HG03571 (cell line): ENCODE measurements around the gene ACTN2.

Experiments used
- ATAC-seq: cut with Tn5 transposase; IDR thresholded peaks from one replicate; pipeline ENCODE4 v1.9.1; 2021; ENCODE audit not compliant: unreplicated experiment

Gene ACTN2

GRCh38 chr1:236734141-236734765, 48.0 kb downstream of the ACTN2 start:
- no peak for ATAC-seq

- no peak for ATAC-seq
Observed at GRCh38 chr1:236736761-236737160, 50.5 kb downstream of the ACTN2 start.

- no peak for ATAC-seq
Observed at GRCh38 chr1:236741753-236742152, 55.5 kb downstream of the ACTN2 start.

GRCh38 chr1:236742421-236743160, 56.3 kb downstream of the ACTN2 start:
- ATAC-seq: no peak

- ATAC-seq: no peak
Observed at GRCh38 chr1:236744533-236744932, 58.2 kb downstream of the ACTN2 start.

GRCh38 chr1:236746785-236747184, 60.5 kb downstream of the ACTN2 start:
- no peak for ATAC-seq

GRCh38 chr1:236747311-236747985, 61.1 kb downstream of the ACTN2 start:
- ATAC-seq: no peak

GRCh38 chr1:236748268-236748870, 62.1 kb downstream of the ACTN2 start:
- no peak for ATAC-seq

GRCh38 chr1:236750928-236751327, 64.6 kb downstream of the ACTN2 start:
- ATAC-seq: no peak

GRCh38 chr1:236751385-236751784, 65.1 kb downstream of the ACTN2 start:
- ATAC-seq: no peak

- no peak for ATAC-seq
Observed at GRCh38 chr1:236751935-236752334, 65.6 kb downstream of the ACTN2 start.

GRCh38 chr1:236753516-236753915, 67.2 kb downstream of the ACTN2 start:
- ATAC-seq: no peak

GRCh38 chr1:236753964-236754363, 67.7 kb downstream of the ACTN2 start:
- no peak for ATAC-seq

GRCh38 chr1:236754525-236755210, 68.4 kb downstream of the ACTN2 start:
- no peak for ATAC-seq

- no peak for ATAC-seq
Observed at GRCh38 chr1:236757640-236758039, 71.3 kb downstream of the ACTN2 start.

GRCh38 chr1:236759252-236759859, 73.1 kb downstream of the ACTN2 start:
- ATAC-seq: no peak

- ATAC-seq: no peak
Observed at GRCh38 chr1:236760480-236760879, 74.2 kb downstream of the ACTN2 start.

GRCh38 chr1:236760986-236761385, 74.7 kb downstream of the ACTN2 start:
- no peak for ATAC-seq

GRCh38 chr1:236761397-236762132, 75.3 kb downstream of the ACTN2 start:
- ATAC-seq: no peak

GRCh38 chr1:236762410-236762809, 76.1 kb downstream of the ACTN2 start:
- ATAC-seq: no peak
